ENCODE results near the gene CCDC90B.
"Not testable (repeated sequence)": the region's sequence is repeated elsewhere in the genome, so short reads cannot be mapped to it uniquely, and the experiment has no call there.

The CCDC90B gene

GRCh38 chr11:83285151-83285770 is 906 bp downstream of the CCDC90B start:
- DNase-seq, result no peak

DNA sequence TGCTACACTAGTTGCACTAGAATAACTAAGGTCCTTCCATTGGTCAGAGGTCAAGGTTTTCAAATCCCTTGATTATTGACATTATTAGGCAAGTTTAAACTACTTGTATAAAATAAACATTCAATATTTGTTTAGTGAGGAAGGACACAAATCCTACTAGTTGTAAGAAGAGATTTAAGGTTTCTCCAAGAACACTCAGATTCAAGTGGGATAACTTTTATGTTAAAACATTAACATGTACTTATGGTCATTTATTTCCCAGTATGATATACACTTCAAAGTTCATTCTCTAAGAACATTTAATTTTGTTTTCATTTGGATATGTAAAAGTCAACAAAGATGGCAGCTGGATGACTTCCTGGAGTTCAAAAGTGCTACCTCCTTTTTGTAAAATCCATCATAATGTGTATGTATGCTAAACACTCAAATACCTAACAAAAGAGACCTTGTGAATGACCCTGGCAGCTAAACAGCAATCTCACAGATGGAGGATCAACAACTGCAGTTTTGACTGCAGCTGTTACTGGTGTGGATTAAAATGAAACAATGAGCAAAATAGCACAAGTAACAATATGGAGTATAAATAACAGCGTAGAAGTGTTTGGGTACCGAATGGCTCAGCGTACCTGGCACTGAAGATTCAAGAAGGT is 1.5 kb downstream of the CCDC90B start:
- DNase-seq, result peak; percentile 52

DNA sequence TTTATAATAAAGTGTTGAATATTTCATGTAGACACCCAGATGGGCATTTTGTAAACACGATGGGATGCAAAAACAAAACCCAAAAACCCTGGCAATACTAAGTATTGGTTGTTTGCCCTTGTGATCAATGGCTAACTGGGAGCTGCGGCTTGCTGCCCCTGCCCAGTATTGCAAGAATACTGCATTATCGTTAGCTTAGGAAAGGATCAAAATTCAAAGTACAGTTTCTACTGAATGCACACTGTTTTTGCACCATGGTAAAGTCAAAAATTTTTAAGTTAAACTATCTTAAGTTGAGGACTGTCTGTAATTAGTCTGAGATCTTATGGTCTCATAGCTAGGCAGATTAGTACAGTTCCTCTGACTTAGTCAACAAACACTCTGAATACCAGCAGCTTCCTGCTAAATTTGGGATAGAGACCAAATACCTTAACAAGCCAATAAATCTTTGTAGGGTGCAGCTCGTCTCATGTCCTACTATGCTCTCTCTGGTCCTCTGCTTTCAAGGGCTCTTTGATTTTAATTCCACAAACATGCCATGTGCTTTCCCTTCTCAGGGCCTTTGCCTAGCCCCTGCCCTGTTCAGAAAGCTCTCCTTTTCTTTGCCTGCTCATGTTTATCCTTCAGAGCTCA is 4.0 kb downstream of the CCDC90B start:
- DNase-seq, result no peak

- DNase-seq, result no peak
These were observed 5.9 kb downstream of the CCDC90B start for GRCh38 chr11:83280256-83280655.

DNA sequence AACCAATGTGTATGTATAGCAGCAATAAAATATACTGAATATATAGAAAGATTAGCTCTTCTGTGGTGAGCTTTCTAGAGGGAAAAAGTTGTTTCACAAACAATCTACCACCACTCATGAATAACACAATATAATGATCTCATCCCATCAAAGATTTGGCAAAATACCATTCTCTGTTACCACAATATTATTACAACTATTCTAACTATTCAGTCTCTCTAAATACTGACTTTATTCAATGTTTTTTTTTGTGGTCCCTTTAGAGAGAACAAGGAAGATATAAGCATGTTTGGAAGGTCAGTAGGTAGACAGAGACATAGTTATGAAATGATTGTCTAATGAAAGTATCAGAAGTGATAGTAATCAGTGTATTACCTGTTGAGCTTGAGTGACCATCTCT is 7.8 kb downstream of the CCDC90B start:
- DNase-seq, result no peak

GRCh38 chr11:83275888-83276641 is 10.1 kb downstream of the CCDC90B start:
- DNase-seq, result no peak

GRCh38 chr11:83272627-83273026 is 13.5 kb downstream of the CCDC90B start:
- DNase-seq, result no peak

GRCh38 chr11:83271734-83272133 is 14.4 kb downstream of the CCDC90B start:
- not testable (repeated sequence) for DNase-seq

DNA sequence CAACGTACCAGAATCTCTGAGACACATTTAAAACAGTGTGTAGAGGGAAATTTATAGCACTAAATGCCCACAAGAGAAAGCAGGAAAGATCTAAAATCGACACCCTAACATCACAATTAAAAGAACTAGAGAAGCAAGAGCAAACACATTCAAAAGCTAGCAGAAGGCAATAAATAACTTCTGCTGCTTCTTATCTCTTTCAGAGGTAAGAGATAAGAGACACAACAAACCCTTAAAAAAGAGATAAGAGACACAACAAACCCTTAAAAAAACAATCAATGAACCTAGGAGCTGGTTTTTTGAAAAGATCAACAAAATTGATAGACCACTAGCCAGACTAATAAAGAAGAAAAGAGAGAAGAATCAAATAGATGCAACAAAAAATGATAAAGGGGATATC is 17.1 kb downstream of the CCDC90B start:
- not testable (repeated sequence) for DNase-seq

- no peak for DNase-seq
These were observed 20.8 kb downstream of the CCDC90B start for GRCh38 chr11:83265331-83265730.

DNA sequence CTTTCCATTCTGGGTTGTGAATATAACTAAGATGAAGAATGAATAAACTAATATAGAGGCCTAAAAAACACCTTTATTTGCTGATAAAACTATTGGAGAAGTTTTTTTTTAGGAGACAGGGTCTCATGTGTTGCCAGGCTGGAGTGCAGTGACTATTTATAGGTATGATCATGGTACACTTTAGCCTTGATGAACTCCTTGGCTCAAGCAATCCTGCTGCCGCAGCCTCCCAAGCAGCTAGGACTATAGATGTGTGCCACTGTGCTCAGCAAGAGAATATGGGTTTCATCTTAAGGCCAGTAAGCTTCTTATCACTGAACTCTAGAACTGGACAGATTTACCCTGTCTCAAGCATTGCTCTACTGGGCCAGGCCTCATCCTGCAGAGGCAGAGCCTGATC is 26.6 kb downstream of the CCDC90B start:
- DNase-seq, result no peak

GRCh38 chr11:83257761-83258168 is 28.4 kb downstream of the CCDC90B start:
- DNase-seq, result no peak

DNA sequence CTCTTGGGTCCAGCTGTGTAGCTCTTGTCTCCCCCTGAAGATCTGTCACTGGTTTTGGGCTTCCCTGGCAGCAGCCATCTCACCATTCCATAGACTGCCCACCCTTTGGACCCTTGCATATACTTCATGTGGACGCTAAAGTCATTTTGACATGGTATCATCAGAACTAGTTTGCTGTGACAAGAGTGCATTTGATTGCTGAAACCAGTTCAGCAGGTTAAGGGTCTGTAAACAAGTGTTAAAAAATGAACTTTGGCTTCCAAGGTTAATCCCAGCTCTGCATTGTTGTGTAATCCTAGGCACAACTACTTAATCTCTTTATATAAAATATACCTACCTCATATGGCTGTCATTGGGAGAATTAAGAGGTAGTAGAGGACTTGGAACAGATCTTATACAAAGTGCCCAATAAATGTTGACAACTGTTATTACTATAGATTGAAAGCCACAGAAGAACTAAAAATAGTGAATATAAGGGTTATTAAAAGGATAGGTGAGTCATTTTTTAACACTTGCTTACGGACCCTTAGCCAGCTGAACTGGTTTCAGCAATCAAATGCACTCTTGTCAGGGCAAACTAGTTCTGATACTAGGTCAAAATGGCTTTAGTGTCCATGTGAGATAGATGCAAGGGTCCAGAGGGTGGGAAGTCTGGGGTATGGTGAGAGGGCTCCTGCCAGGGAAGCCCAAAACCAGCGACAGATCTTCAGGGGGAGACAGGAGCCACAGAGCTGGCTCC is 29.4 kb downstream of the CCDC90B start:
- DNase-seq, result no peak

DNA sequence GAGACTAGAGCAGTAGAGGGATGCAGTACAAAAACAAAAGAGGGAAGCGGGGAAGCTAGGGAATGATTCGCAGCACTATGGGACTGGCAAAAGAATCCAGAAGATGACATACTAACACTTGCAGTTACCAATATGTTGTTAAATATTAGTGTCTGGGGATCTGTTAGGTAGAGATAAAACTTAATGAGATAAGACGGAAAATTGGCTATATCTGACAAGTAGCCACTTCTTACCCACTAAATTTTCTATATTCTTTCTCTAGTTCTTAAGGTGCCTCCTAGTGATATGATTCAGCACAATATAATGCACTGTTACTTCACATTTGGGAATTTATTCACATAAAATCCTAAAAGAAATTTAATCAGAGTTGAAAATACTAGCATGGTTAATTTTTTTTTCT is 30.8 kb downstream of the CCDC90B start:
- no peak for DNase-seq

DNA sequence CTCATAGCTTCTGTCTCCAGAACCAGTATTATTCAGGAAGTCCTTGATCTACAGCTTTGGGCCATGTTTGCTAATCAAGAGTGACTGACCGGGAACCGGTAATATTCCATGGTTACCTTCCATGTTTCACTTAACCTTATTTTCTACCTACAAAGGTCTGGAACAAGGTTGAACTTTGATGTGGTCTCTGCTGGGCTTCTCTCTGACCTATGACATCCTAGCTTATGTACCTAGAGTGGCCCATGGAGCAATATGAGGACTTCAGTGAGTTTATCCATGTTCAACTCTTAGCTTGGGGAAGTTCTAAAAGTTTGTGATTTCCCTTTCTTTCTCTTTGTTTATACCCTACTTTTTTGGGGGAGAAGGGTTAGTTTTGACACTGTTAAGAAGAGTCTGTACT is 33.2 kb downstream of the CCDC90B start:
- no peak for DNase-seq

DNA sequence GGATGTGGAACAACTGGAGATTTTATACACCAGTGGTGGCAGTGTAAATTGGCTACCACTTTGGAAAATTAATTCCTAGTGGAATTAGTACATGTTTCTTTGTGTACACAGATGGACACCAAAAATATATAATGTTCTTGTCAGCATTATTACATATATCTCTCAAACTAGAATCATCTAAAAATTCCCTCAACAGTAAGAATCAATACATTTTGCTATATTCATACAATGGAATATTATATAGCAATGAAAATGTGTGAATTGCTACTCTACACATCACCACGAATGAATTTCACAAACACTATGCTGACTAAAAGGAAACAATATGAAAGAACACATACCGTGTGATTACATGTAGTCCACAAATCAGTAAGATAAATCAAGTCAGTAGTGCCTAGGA is 33.9 kb downstream of the CCDC90B start:
- DNase-seq, result no peak

DNA sequence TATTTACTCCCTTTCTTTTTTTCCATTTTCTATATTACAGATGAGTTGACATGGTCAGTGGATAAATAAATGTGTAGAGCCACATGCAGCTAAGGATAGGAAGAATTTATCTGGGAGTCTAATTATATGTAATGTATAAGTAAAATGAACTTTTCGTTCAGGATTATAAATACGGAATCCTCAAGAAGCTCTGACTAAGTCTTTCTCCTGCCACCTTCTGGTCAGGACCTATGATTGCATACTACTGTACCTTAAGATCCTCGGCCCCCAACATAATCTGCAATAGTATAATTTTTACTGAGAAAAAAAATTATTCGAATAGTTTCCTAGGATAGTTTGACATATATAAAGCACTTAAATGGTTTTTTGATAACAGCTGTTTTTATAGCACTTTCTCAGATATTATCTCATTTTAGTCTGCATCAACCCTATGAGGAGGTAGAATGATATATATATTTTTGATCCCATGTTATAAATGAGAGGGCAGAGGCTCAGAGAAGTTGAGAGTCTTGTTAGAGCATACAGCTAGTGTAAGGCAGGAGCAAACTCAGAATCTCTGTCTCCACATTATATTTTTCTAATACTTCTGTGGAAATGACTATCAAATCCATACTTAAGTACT is 36.1 kb downstream of the CCDC90B start:
- peak; percentile 60 for DNase-seq

GRCh38 chr11:83249445-83249844 is 36.7 kb downstream of the CCDC90B start:
- no peak for DNase-seq

DNA sequence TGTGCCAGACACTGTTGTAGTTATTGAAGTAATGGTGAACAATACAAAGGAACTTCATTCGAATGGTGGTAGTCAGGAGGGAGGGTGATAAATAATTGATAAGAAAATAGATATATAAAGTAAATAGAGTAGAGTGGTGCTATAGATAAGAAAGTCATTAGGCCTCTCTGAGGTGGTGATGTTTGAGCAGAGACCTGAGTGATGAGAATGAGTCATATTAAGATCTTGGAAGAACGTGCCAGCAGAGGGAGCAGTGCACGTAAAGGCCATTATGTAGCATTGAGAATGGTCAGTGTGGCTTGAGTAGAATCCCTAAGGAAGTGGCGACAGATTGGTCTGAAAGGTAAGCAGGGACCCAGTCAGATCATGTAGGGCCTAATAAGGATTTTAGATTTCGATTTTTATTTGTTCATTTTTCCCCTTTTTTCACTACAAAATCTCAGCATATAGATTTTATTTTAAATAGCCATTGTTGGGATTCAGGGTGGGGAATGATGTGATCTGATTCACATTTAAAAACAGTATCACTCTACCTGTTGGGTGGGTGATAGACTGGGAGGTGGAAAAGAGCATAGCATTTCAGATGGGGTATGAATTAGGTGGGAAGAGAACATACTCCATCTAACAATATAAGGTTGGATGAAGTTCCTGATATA is 44.7 kb downstream of the CCDC90B start:
- DNase-seq, result peak; percentile 75

- DNase-seq, result no peak
These were observed 48.1 kb downstream of the CCDC90B start for GRCh38 chr11:83238111-83238510.

- no peak for DNase-seq
These were observed 50.3 kb downstream of the CCDC90B start for GRCh38 chr11:83235825-83236224.

DNA sequence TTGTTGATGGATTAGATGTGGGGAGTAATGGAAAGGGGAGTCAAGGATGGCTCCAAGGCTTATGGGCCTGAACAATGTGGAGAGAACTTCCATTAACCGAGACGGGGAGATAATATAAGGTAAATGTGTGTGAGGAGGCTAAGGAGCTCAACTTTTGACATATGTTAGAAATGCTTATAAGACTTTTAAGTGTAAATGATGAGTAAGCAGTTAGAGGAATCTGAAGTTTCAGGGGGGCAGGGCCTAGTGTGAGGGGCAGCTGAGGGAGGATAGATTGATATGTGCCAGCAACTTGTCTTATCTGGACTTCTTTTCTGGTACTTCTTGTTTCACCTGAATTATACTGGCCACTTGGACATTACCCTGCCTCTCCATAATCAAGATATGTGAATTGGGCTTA is 62.7 kb downstream of the CCDC90B start:
- DNase-seq, result no peak

Data from eye (tissue), 1 donor.